GM11168 (cell line): ENCODE results near the gene FARSA.

Source experiments
- in situ Hi-C: fragments of 300-500 bp; cut with MboI; formaldehyde crosslinking; loops from one replicate; pipeline ENCODE4 v1.12.0; 2022; ENCODE audit warnings: low sequenced_read_pairs; ENCODE audit not compliant: unreplicated experiment

FARSA gene

GRCh38 chr19:12872941-12873890 is 60.3 kb downstream of the FARSA start:
- in situ Hi-C loops = no loop called here
